Heart left ventricle (tissue), 16 donors: Measurements from ENCODE around the gene MYL7. TPM values are rescaled to one million over a fixed set of nuclear protein-coding genes. Genes with fewer than 3 reads are reported as not detected.
A peak's percentile ranks its signal among the peaks of the same experiment; 100 is the strongest.

ENCODE experiments used
- ATAC-seq, 4 donors: fragments of 200-7000 bp; cut with Tn5 transposase; one replicate each; pipeline ENCODE4 v1.9.1; 2020 to 2022; ENCODE audit warnings: moderate library complexity in 4 of 4, mild to moderate bottlenecking in 3 of 4, moderate number of reproducible peaks in 1 of 4
- DNase-seq, 5 donors: peaks; one replicate each; pipeline ENCODE4 v3.0.0-alpha.2; 2020
- H3K27ac ChIP-seq, 12 donors: fragments of 200-600 bp; sonication (generic) in 4 of 12; one replicate each; pipeline versions ENCODE4 v1.5.0 to v1.8.0; 2016 to 2022; ENCODE audit warnings: mild to moderate bottlenecking in 2 of 12
- H3K27me3 ChIP-seq, 9 donors: fragments of 200-600 bp; sonication (generic) in 2 of 9; one replicate each; pipeline versions ENCODE4 v1.5.1 to v1.8.0; 2016 to 2022; ENCODE audit warnings: mild to moderate bottlenecking in 3 of 9
- H3K36me3 ChIP-seq, 9 donors: fragments of 200-600 bp; sonication (generic) in 2 of 9; one replicate each; pipeline versions ENCODE4 v1.5.0 to v1.8.0; 2018 to 2022; ENCODE audit warnings: mild to moderate bottlenecking in 2 of 9
- H3K4me1 ChIP-seq, 12 donors: fragments of 200-600 bp; sonication (generic) in 4 of 12; one replicate each; pipeline versions ENCODE4 v1.5.0 to v1.8.0; 2016 to 2022; ENCODE audit warnings: mild to moderate bottlenecking in 3 of 12
- H3K4me3 ChIP-seq, 12 donors: fragments of 200-600 bp; sonication (generic) in 4 of 12; one replicate each; pipeline versions ENCODE4 v1.5.0 to v1.8.0; 2017 to 2022; ENCODE audit warnings: mild to moderate bottlenecking in 9 of 12, moderate library complexity in 4 of 12
- H3K9me3 ChIP-seq, 12 donors: fragments of 200-600 bp; sonication (generic) in 4 of 12; one replicate each; pipeline versions ENCODE4 v1.5.0 to v1.8.0; 2016 to 2022; ENCODE audit warnings: mild to moderate bottlenecking in 1 of 12
- POLR2A ChIP-seq, 2 donors: fragments of 450-650 bp; IDR thresholded peaks; one replicate each; pipeline ENCODE4 v1.6.1; 2017; ENCODE audit warnings: antibody characterized with exemption in 2 of 2, mild to moderate bottlenecking in 2 of 2, moderate library complexity in 2 of 2
- WGBS, 4 donors: extraction: QIAGEN DNeasy Blood & Tissue Kit in 2 of 4; methylation state at CpG; one replicate each; pipeline versions ENCODE4 v1.1.5 to v1.1.7; 2013 to 2018; 5-methylcytosine and 5-hydroxymethylcytosine counted together
- intact Hi-C, 10 donors: fragments of 100-400 bp; cut with DNase I; formaldehyde crosslinking; loops; one replicate each; pipeline versions ENCODE4 v1.11.1 to v1.14.2; 2022
- polyA plus RNA-seq, 2 donors: library from polyadenylated mRNA; stranded (reverse); fragments of 200-250 nt; gene quantifications; one replicate each; pipeline ENCODE4 v1.2.3, GENCODE V29; 2013
- total RNA-seq, 9 donors: library from RNA; depleted of rRNA in 2 of 9; stranded (reverse); fragments of >200 nt in 2 of 9; fragmentation: NEBNext Ultra II Directional in 3 of 9; extraction: Animal tissue kit (Norgen Biotek cat#: 25700) in 3 of 9; gene quantifications; one replicate each; pipeline versions ENCODE4 v1.1.0 to v1.2.4, GENCODE V29; 2016 to 2023
- TF ChIP-seq, protein P1 (sequence below), 12 donors: fragments of 200-600 bp; sonication (generic) in 4 of 12; IDR thresholded peaks; one replicate each; pipeline versions ENCODE4 v1.5.0 to v1.8.0; 2018 to 2022; ENCODE audit warnings: antibody characterized with exemption in 12 of 12, mild to moderate bottlenecking in 5 of 12
- donor health status: ischemic (EF 13 %, LVEDD 7.1; RV severe dilation, severe dysfunction).
- donor health status: healthy with polysubstance abuse.
- donor health status: DM: no; HTN: yes; CAD: no.
- donor health status: DM: no; HTN: no; CAD: no.
- donor health status: ischemic (EF 25% LVEDD 6.9; RV normal size, moderate dysfunction).
- donor health status: ischemic (EF 25% LVEDD 5.7; RV mildly dilated, moderate dysfunction).
- donor health status: healthy.
- donor health status: DM: yes; HTN: yes; CAD: no.
- donor health status: ischemic (EF 35%, LVEDD 5.7; RV mildly dilated, moderate dysfunction).
- donor health status: nonischemic (EF 11% LVEDD 7.7; RV severe dilation, severe dysfunction).
- donor health status: DM: yes; HTN: yes; CAD: no.
- donor health status: PGD.
- donor health status: ischemic (EF 29% LVEDD 5.4; RV normal size, mild dysfunction).
- donor health status: nonischemic (EF 23%, LVEDD 6.1; RV moderate dilation, normal function).

The MYL7 gene
- total and polyA plus RNA-seq, 11 donors: 975 to 4,037 (median 2,357) TPM

- WGBS, 4 donors: 81 to 83% (median 82%) methylated on average over 8 of the region's 8 CpGs
- Histone ChIP-seq H3K36me3 (no peaks in the 10 kb centered on the region), H3K27me3 (no peaks in the 10 kb centered on the region), H3K9me3 (no peaks in the 10 kb centered on the region), H3K27ac (no peak overlapping the region), H3K4me1 (peaks cover 0 to 40% (median 9%) of the 10 kb centered on the region in 12 donors), H3K4me3 (no peak overlapping the region)
- no peak for DNase-seq
- no peak for TF ChIP-seq POLR2A (IDR thresholded peaks at IDR 0.05)
- TF ChIP-seq, protein P1, sequence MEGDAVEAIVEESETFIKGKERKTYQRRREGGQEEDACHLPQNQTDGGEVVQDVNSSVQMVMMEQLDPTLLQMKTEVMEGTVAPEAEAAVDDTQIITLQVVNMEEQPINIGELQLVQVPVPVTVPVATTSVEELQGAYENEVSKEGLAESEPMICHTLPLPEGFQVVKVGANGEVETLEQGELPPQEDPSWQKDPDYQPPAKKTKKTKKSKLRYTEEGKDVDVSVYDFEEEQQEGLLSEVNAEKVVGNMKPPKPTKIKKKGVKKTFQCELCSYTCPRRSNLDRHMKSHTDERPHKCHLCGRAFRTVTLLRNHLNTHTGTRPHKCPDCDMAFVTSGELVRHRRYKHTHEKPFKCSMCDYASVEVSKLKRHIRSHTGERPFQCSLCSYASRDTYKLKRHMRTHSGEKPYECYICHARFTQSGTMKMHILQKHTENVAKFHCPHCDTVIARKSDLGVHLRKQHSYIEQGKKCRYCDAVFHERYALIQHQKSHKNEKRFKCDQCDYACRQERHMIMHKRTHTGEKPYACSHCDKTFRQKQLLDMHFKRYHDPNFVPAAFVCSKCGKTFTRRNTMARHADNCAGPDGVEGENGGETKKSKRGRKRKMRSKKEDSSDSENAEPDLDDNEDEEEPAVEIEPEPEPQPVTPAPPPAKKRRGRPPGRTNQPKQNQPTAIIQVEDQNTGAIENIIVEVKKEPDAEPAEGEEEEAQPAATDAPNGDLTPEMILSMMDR (IDR thresholded peaks at IDR 0.05): no peak
- no peak for ATAC-seq
- intact Hi-C loops: no loop called here
These were observed 44.7 kb downstream of the MYL7 start for GRCh38 chr7:44096326-44096881.

DNA sequence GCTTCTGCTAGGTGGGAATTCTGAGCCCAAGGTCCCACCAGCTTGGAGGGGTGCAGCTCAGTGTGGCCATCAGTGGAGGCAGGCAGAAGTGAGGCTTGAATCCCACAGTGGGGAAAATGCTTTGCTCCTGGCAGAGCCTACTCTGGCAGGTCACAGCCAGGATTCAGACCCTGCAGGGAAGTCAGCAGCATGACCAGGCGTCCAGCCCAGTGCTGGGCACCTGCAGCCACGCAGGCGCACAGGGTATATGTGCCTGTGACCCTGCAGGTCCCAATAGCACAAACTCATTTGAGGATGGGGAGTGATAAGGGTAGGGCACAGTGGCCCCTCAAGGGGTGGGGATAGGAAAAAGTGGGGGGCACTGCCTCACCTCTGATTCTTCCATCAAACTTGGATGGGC lies 45.4 kb downstream of the MYL7 start:
- TF ChIP-seq, protein P1 (IDR thresholded peaks at IDR 0.05): no peak
- TF ChIP-seq POLR2A (IDR thresholded peaks at IDR 0.05): no peak
- Histone ChIP-seq H3K27me3 (no peaks in the 10 kb centered on the region), H3K36me3 (no peaks in the 10 kb centered on the region), H3K4me3 (no peak overlapping the region), H3K9me3 (no peaks in the 10 kb centered on the region), H3K27ac (peak overlapping the region in 4 of 12 donors; percentile 8 to 61 (median 50)), H3K4me1 (peaks cover 0 to 33% (median 8%) of the 10 kb centered on the region in 12 donors)
- DNase-seq (peak in 1 of 5 donors; percentile 10), ATAC-seq (no peak)
- intact Hi-C loops: no loop called here
- WGBS, 4 donors: 92 to 97% (median 94%) methylated on average over 3 of the region's 3 CpGs

DNA sequence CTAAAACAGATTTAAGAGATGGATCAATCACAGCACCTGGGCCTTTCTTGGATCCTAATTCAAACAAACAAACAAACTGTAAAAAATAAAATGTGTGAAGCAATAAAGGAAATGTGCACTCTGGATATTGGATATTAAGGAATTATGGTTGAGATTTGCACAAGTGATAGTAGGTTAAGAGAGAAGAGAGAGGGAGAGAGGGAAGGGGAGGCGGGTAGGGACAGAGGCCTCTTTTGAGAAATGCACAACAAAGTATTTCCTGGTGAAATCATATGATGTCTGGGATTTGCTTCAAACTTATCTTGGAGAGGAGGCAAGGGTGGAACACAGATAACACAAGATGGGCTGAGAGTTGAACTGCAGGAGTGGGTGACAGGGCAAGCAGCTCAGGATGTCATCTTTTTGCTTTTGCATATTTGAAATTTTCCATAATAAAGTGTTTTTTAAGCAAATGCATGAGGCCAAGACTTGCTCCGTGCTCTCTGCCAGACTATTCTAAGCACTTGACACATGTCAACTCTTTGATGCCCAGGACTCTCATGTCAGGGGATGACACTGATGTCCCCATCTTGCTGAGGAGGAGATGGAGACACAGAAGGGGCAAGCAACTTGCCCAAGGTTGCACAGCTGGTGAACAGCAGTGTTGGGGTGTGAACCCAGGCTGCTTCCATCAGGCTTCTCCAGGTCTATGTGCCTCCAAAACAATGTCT lies 46.1 kb downstream of the MYL7 start:
- Histone ChIP-seq H3K27ac (peak overlapping the region in 4 of 12 donors; percentile 30 to 61 (median 50)), H3K4me1 (peaks cover 0 to 27% (median 5%) of the 10 kb centered on the region in 12 donors), H3K27me3 (no peaks in the 10 kb centered on the region), H3K9me3 (no peaks in the 10 kb centered on the region), H3K4me3 (no peak overlapping the region), H3K36me3 (no peaks in the 10 kb centered on the region)
- WGBS, 4 donors: 47 to 71% (median 57%) methylated on average over 2 of the region's 2 CpGs
- no peak for TF ChIP-seq POLR2A (IDR thresholded peaks at IDR 0.05)
- TF ChIP-seq, protein P1 (IDR thresholded peaks at IDR 0.05): no peak
- DNase-seq (peak in 1 of 5 donors; percentile 21), ATAC-seq (no peak)
- intact Hi-C loops: no loop called here

GRCh38 chr7:44094365-44094764 lies 46.8 kb downstream of the MYL7 start:
- Histone ChIP-seq H3K9me3 (no peaks in the 10 kb centered on the region), H3K4me1 (peaks cover 0 to 25% (median under 1%) of the 10 kb centered on the region in 12 donors), H3K4me3 (no peak overlapping the region), H3K27me3 (no peaks in the 10 kb centered on the region), H3K36me3 (no peaks in the 10 kb centered on the region), H3K27ac (peak overlapping the region in 4 of 12 donors; percentile 30 to 54 (median 42))
- TF ChIP-seq POLR2A (IDR thresholded peaks at IDR 0.05): no peak
- TF ChIP-seq, protein P1 (IDR thresholded peaks at IDR 0.05): no peak
- no peak for DNase-seq
- intact Hi-C loops: no loop called here
- no peak for ATAC-seq
- 64 to 86% (median 78%) methylated on average over 2 of the region's 2 CpGs for WGBS, 4 donors
